ENCODE measurements around the gene MAP2K7. TPM values are rescaled to one million over a fixed set of nuclear protein-coding genes. Genes with fewer than 3 reads are reported as not detected.
A peak's percentile ranks its signal among the peaks of the same experiment; 100 is the strongest.

Gene MAP2K7
- total RNA-seq, 1 experiment from 2014 or later = 54.0 TPM

GRCh38 chr19:7869453-7869909 is 34.2 kb upstream of the MAP2K7 start:
- ChIA-PET CTCF (interaction anchor here (0.6 to 2.0 kb wide), 5 partner anchors 20 to 396 kb away, joined by 3 to 20 read pairs (median 10); partner anchors contain the start of genes MAP2K7, SNAPC2 and TIMM44), POLR2A (ENCODE audit: unreplicated experiment) (interaction anchor here (0.6 to 1.2 kb wide), 8 partner anchors 11 to 685 kb away, joined by 3 to 13 read pairs (median 4); partner anchors contain the start of genes MAP2K7, RAB11B and SNAPC2)
- Histone ChIP-seq H3K79me2 (ENCODE audit: low read depth) (no peaks in the 10 kb centered on the region), H3K4me3 (peak overlapping the region; percentile 70), H3K27ac (peak overlapping the region; percentile 33; the same call in 1 of the 2 replicates), H3F3A (ENCODE audit: insufficient read depth, low read depth) (peaks cover 49% of the 10 kb centered on the region), H3K4me2 (peak overlapping the region; percentile 85), H4K20me1 (ENCODE audit: insufficient read depth) (no peaks in the 10 kb centered on the region), H3K9me2 (ENCODE audit: insufficient read depth) (no peaks in the 10 kb centered on the region), H2AFZ (peak overlapping the region; percentile 75), H3K4me1 (replicated peaks; ENCODE audit: insufficient read depth) (peaks cover 26% of the 10 kb centered on the region), H3K27me3 (ENCODE audit: insufficient read depth, low read depth) (no peaks in the 10 kb centered on the region), H3K9me3 (ENCODE audit: insufficient read depth, low read depth) (no peaks in the 10 kb centered on the region), H3K36me3 (ENCODE audit: low read depth) (no peaks in the 10 kb centered on the region)
- BruUV-seq (replicated peaks) = no TSS peak
- TF ChIP-seq EZH2 (IDR thresholded peaks at IDR 0.05; ENCODE audit: low read depth) = no peak
- peak; percentile 48; the same call in 1 of the 2 replicates for TF ChIP-seq CTCF (conservative IDR thresholded peaks at IDR 0.05)
- intact Hi-C loops (cut with micrococcal nuclease; ENCODE audit: unreplicated experiment) = loop anchor here (2.0 kb wide), 1 partner anchor 19 kb away; the partner anchor contains the start of gene LRRC8E
- DNase-seq = peak; percentile 63 to 89

GRCh38 chr19:7869910-7870511 is 33.7 kb upstream of the MAP2K7 start:
- no peaks in the 10 kb centered on the region for H3K27me3 ChIP-seq (ENCODE audit: insufficient read depth, low read depth)
- CTCF ChIA-PET = interaction anchor here (0.6 to 2.0 kb wide), 4 partner anchors 20 to 74 kb away, joined by 3 to 20 read pairs (median 10); partner anchors contain the start of genes MAP2K7, SNAPC2 and TIMM44
- H3K4me1 ChIP-seq (replicated peaks; ENCODE audit: insufficient read depth) = peaks cover 28% of the 10 kb centered on the region
- no peaks in the 10 kb centered on the region for H3K9me2 ChIP-seq (ENCODE audit: insufficient read depth)
- POLR2A ChIA-PET (ENCODE audit: unreplicated experiment) = interaction anchor here (0.6 to 1.2 kb wide), 5 partner anchors 11 to 685 kb away, joined by 3 to 13 read pairs (median 4); partner anchors contain the start of gene SNAPC2
- no TSS peak for BruUV-seq (replicated peaks)
- H3K79me2 ChIP-seq (ENCODE audit: low read depth) = no peaks in the 10 kb centered on the region
- H3K36me3 ChIP-seq (ENCODE audit: low read depth) = no peaks in the 10 kb centered on the region
- no peaks in the 10 kb centered on the region for H3K9me3 ChIP-seq (ENCODE audit: insufficient read depth, low read depth)
- intact Hi-C loops (cut with micrococcal nuclease; ENCODE audit: unreplicated experiment) = loop anchor here (2.0 kb wide), 2 partner anchors 19 to 51 kb away; partner anchors contain the start of genes LRRC8E and SNAPC2
- peak overlapping the region; percentile 70 for H3K4me3 ChIP-seq
- peak; percentile 85 to 86 for DNase-seq
- peaks cover 45% of the 10 kb centered on the region for H3F3A ChIP-seq (ENCODE audit: insufficient read depth, low read depth)
- peak overlapping the region; percentile 75 for H2AFZ ChIP-seq
- peak overlapping the region; percentile 85 for H3K4me2 ChIP-seq
- H4K20me1 ChIP-seq (ENCODE audit: insufficient read depth) = no peaks in the 10 kb centered on the region
- TF ChIP-seq CTCF (conservative IDR thresholded peaks at IDR 0.05) (no peak), EZH2 (IDR thresholded peaks at IDR 0.05; ENCODE audit: low read depth) (no peak)
- peak overlapping the region; percentile 33; the same call in 1 of the 2 replicates for H3K27ac ChIP-seq

GRCh38 chr19:7870571-7871436 is 32.9 kb upstream of the MAP2K7 start:
- Histone ChIP-seq H3K9me3 (ENCODE audit: insufficient read depth, low read depth) (no peaks in the 10 kb centered on the region), H3K9me2 (ENCODE audit: insufficient read depth) (no peaks in the 10 kb centered on the region), H3K4me2 (peak overlapping the region; percentile 84), H3K27ac (peak overlapping the region; percentile 71), H3K36me3 (ENCODE audit: low read depth) (no peaks in the 10 kb centered on the region), H3K79me2 (ENCODE audit: low read depth) (no peaks in the 10 kb centered on the region), H3K27me3 (ENCODE audit: insufficient read depth, low read depth) (no peaks in the 10 kb centered on the region), H3F3A (ENCODE audit: insufficient read depth, low read depth) (peaks cover 41% of the 10 kb centered on the region), H3K4me1 (replicated peaks; ENCODE audit: insufficient read depth) (peaks cover 29% of the 10 kb centered on the region), H2AFZ (no peak overlapping the region), H3K4me3 (peak overlapping the region; percentile 54; the same call in 1 of the 2 replicates), H4K20me1 (ENCODE audit: insufficient read depth) (no peaks in the 10 kb centered on the region)
- TSS peak; percentile 18 for BruUV-seq (replicated peaks)
- POLR2A ChIA-PET (ENCODE audit: unreplicated experiment) = interaction anchor here (0.6 to 0.8 kb wide), 3 partner anchors 331 to 720 kb away, joined by 7 to 32 read pairs (median 18); no protein-coding TSS in a partner anchor
- no peak for TF ChIP-seq CTCF (conservative IDR thresholded peaks at IDR 0.05)
- TF ChIP-seq EZH2 (IDR thresholded peaks at IDR 0.05; ENCODE audit: low read depth) = no peak
- intact Hi-C loops (cut with micrococcal nuclease; ENCODE audit: unreplicated experiment) = loop anchor here (2.0 kb wide), 1 partner anchor 50 kb away; the partner anchor contains the start of gene SNAPC2
- peak; percentile 91 to 92 for DNase-seq
- CTCF ChIA-PET = interaction anchor here (0.7 kb wide), 1 partner anchor 9 kb away, joined by 4 read pairs; no protein-coding TSS in a partner anchor
